ENCODE data around the gene HS1BP3.

Gene HS1BP3

GRCh38 chr2:20627712-20628380 lies 23.1 kb downstream of the HS1BP3 start:
- no peaks in the 10 kb centered on the region for H3K27me3 ChIP-seq (ENCODE audit: control insufficient read depth, low read length)
- no peaks in the 10 kb centered on the region for H3F3A ChIP-seq (ENCODE audit: control insufficient read depth, insufficient read depth)
- no peaks in the 10 kb centered on the region for H3K36me3 ChIP-seq (ENCODE audit: control insufficient read depth, low read length)
- no peak overlapping the region for H3K4me2 ChIP-seq (ENCODE audit: low read length)
- H3K9me2 ChIP-seq (replicated peaks; ENCODE audit: control insufficient read depth, low read length) = no peaks in the 10 kb centered on the region
- H4K20me1 ChIP-seq (ENCODE audit: control insufficient read depth, insufficient read depth, low read depth, low read length) = 0 out of 2 replicates have a peak, but pooled peaks cover 3% of the 10 kb centered on the region
- H3K4me3 ChIP-seq (ENCODE audit: low read length) = no peak overlapping the region
- H3K4me1 ChIP-seq (ENCODE audit: control insufficient read depth, low read length) = peaks cover 8% of the 10 kb centered on the region
- no peaks in the 10 kb centered on the region for H3K9me3 ChIP-seq (ENCODE audit: control insufficient read depth, insufficient read depth, low read length)
- no peak for TF ChIP-seq EZH2phosphoT487 (IDR thresholded peaks at IDR 0.05; ENCODE audit: borderline replicate concordance, low read length)
- TF ChIP-seq CTCF (IDR thresholded peaks at IDR 0.05; ENCODE audit: low read depth, low read length, poor library complexity, severe bottlenecking) = no peak
- H3K79me2 ChIP-seq (ENCODE audit: control insufficient read depth, low read length) = no peaks in the 10 kb centered on the region
- H3K27ac ChIP-seq (ENCODE audit: low read depth, low read length) = no peak overlapping the region

GRCh38 chr2:20626698-20627513 lies 24.0 kb downstream of the HS1BP3 start:
- TF ChIP-seq CTCF (IDR thresholded peaks at IDR 0.05; ENCODE audit: low read depth, low read length, poor library complexity, severe bottlenecking) (no peak), EZH2phosphoT487 (IDR thresholded peaks at IDR 0.05; ENCODE audit: borderline replicate concordance, low read length) (no peak)
- Histone ChIP-seq H3K4me1 (ENCODE audit: control insufficient read depth, low read length) (no peaks in the 10 kb centered on the region), H3K36me3 (ENCODE audit: control insufficient read depth, low read length) (no peaks in the 10 kb centered on the region), H3K4me3 (ENCODE audit: low read length) (no peak overlapping the region), H3K9me2 (replicated peaks; ENCODE audit: control insufficient read depth, low read length) (no peaks in the 10 kb centered on the region), H3K27ac (ENCODE audit: low read depth, low read length) (no peak overlapping the region), H4K20me1 (ENCODE audit: control insufficient read depth, insufficient read depth, low read depth, low read length) (0 out of 2 replicates have a peak, but pooled peaks cover 3% of the 10 kb centered on the region), H3K4me2 (ENCODE audit: low read length) (no peak overlapping the region), H3K27me3 (ENCODE audit: control insufficient read depth, low read length) (no peaks in the 10 kb centered on the region), H3F3A (ENCODE audit: control insufficient read depth, insufficient read depth) (no peaks in the 10 kb centered on the region), H3K9me3 (ENCODE audit: control insufficient read depth, insufficient read depth, low read length) (no peaks in the 10 kb centered on the region), H3K79me2 (ENCODE audit: control insufficient read depth, low read length) (no peaks in the 10 kb centered on the region)

- Histone ChIP-seq H4K20me1 (ENCODE audit: control insufficient read depth, insufficient read depth, low read depth, low read length) (0 out of 2 replicates have a peak, but pooled peaks cover 3% of the 10 kb centered on the region), H3K9me2 (replicated peaks; ENCODE audit: control insufficient read depth, low read length) (no peaks in the 10 kb centered on the region), H3K27me3 (ENCODE audit: control insufficient read depth, low read length) (no peaks in the 10 kb centered on the region), H3K4me1 (ENCODE audit: control insufficient read depth, low read length) (no peaks in the 10 kb centered on the region), H3K9me3 (ENCODE audit: control insufficient read depth, insufficient read depth, low read length) (no peaks in the 10 kb centered on the region), H3K36me3 (ENCODE audit: control insufficient read depth, low read length) (no peaks in the 10 kb centered on the region), H3K4me2 (ENCODE audit: low read length) (no peak overlapping the region), H3K4me3 (ENCODE audit: low read length) (no peak overlapping the region), H3K79me2 (ENCODE audit: control insufficient read depth, low read length) (no peaks in the 10 kb centered on the region), H3F3A (ENCODE audit: control insufficient read depth, insufficient read depth) (no peaks in the 10 kb centered on the region), H3K27ac (ENCODE audit: low read depth, low read length) (no peak overlapping the region)
- TF ChIP-seq EZH2phosphoT487 (IDR thresholded peaks at IDR 0.05; ENCODE audit: borderline replicate concordance, low read length) (no peak), CTCF (IDR thresholded peaks at IDR 0.05; ENCODE audit: low read depth, low read length, poor library complexity, severe bottlenecking) (no peak)
Measured at GRCh38 chr2:20626392-20626697, 24.6 kb downstream of the HS1BP3 start.

Measured in DOHH2 (cell line).